ENCODE results near the gene ZNF423.

DNA sequence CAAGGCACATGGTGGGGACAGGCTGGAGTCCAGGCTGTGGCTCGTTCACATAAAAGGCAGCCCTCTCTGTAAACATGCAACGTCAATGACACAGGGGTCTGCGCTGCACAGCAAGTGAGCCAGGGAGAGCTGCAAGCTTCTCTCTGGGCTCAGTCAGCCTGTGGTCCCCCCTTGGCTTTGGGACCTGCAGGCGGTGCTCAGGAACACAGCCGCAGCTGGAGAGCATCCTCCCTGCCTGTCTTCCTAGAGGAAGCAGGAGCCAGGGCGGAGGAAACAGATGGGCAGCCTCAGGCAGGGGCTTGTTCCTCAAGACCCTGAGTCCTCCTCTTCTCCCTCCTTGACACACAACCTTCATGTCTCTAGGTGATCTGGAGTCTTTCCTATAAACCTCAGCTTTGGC lies 254.3 kb downstream of the ZNF423 start:
- TF ChIP-seq POLR2A (IDR thresholded peaks at IDR 0.05; ENCODE audit: low read depth, low read length) (no peak), TAF1 (IDR thresholded peaks at IDR 0.05; ENCODE audit: low read depth, low read length) (no peak)

Data from GM12891 (cell line).